Endothelial cell of umbilical vein (primary cell): ENCODE measurements around the gene HIVEP3. TPM values are rescaled to one million over a fixed set of nuclear protein-coding genes. Genes with fewer than 3 reads are reported as not detected.

Experiments used
- BruUV-seq: library from RNA; stranded (reverse); fragments of 400-500 nt; replicated peaks from 2 replicates; lab custom pipeline; 2021; lab: Mats Ljungman, UMichigan
- CTCF ChIA-PET: fragments of 300-600, 350-600 bp; sonication (Branson Sonifier 250); formaldehyde crosslinking; loops from one replicate; lab custom pipeline; 2021; ENCODE audit warnings: antibody characterized with exemption, inconsistent platforms; lab: Charles Lee
- POLR2A ChIA-PET: fragments of 300-600, 350-600 bp; sonication (Branson Sonifier 250); formaldehyde crosslinking; loops from one replicate; lab custom pipeline; 2021; ENCODE audit warnings: antibody characterized with exemption, inconsistent platforms; lab: Charles Lee
- DNase-seq: peaks from one replicate; pipeline ENCODE4 v3.0.0-alpha.2; 2011; ENCODE audit warnings: low read depth, low spot score
- FAIRE-seq: peaks from 2 replicates; lab custom pipeline; 2011; peaks lifted over from hg19 to GRCh38; lab: Jason Lieb, UNC
- H2AFZ ChIP-seq: 2 replicates; pipeline ENCODE4 v1.6.0; 2012; ENCODE audit warnings: low read depth, low read length, control low read depth, inconsistent platforms
- H3K27ac ChIP-seq: 2 replicates; pipeline ENCODE4 v1.5.1; 2011; ENCODE audit warnings: low read depth, mild to moderate bottlenecking, control low read depth, low read length, moderate library complexity; ENCODE audit not compliant: insufficient read depth
- H3K27me3 ChIP-seq, 2 experiments: 2 replicates each; pipeline versions ENCODE4 v1.6.0 to v1.6.1; 2011; ENCODE audit warnings: low read length in 2 of 2, mixed read lengths in 1 of 2; ENCODE audit not compliant: control insufficient read depth in 2 of 2, insufficient read depth in 2 of 2
- H3K36me3 ChIP-seq, 2 experiments: 2 replicates in 1 of 2; 3 replicates in 1 of 2; pipeline ENCODE4 v1.5.1; 2011; ENCODE audit warnings: low read length in 2 of 2, mild to moderate bottlenecking in 1 of 2, moderate library complexity in 1 of 2; ENCODE audit not compliant: control insufficient read depth in 2 of 2, insufficient read depth in 2 of 2; ENCODE audit errors: extremely low read depth in 1 of 2
- H3K4me1 ChIP-seq: 3 replicates; pipeline ENCODE4 v1.5.1; 2011; ENCODE audit warnings: mild to moderate bottlenecking, low read length; ENCODE audit not compliant: control insufficient read depth, insufficient read depth; ENCODE audit errors: extremely low read depth
- H3K4me2 ChIP-seq: 2 replicates; pipeline ENCODE4 v1.6.1; 2011; ENCODE audit warnings: low read length, control low read depth, mixed read lengths; ENCODE audit not compliant: insufficient read depth
- H3K4me3 ChIP-seq, 3 experiments: fragments of 200-600 bp in 1 of 3; sonication (generic), shearing (Covaris generic) in 1 of 3; replicated peaks in 1 of 3; 2 replicates each; pipeline ENCODE4 v1.5.1; 2011 to 2016; ENCODE audit warnings: control low read depth in 3 of 3, low read length in 3 of 3, mild to moderate bottlenecking in 2 of 3, inconsistent platforms in 1 of 3, low read depth in 1 of 3, moderate library complexity in 1 of 3; ENCODE audit not compliant: insufficient read depth in 1 of 3
- H3K79me2 ChIP-seq: 2 replicates; pipeline ENCODE4 v1.6.0; 2012; ENCODE audit warnings: low read length, inconsistent platforms; ENCODE audit not compliant: control insufficient read depth, insufficient read depth
- H3K9ac ChIP-seq: replicated peaks from 2 replicates; pipeline ENCODE3; 2011; ENCODE audit warnings: low read length, control low read depth; ENCODE audit not compliant: insufficient read depth; ENCODE audit errors: extremely low read depth
- H3K9me1 ChIP-seq: replicated peaks from 3 replicates; pipeline ENCODE4 v1.6.0; 2011; ENCODE audit warnings: mild to moderate bottlenecking, low read length; ENCODE audit not compliant: control insufficient read depth, insufficient read depth; ENCODE audit errors: extremely low read depth
- H3K9me3 ChIP-seq: replicated peaks from 2 replicates; pipeline ENCODE4 v1.5.1; 2012; ENCODE audit warnings: low read length, inconsistent platforms; ENCODE audit not compliant: control insufficient read depth, insufficient read depth
- H4K20me1 ChIP-seq: replicated peaks from 2 replicates; pipeline ENCODE3; 2011; ENCODE audit warnings: mild to moderate bottlenecking, low read length; ENCODE audit not compliant: control insufficient read depth, insufficient read depth; ENCODE audit errors: extremely low read depth
- CTCF ChIP-seq, 2 donors: IDR thresholded peaks; 1 replicate in 1 of 2; 2 replicates in 1 of 2; pipeline ENCODE4 v1.5.1; 2011; ENCODE audit warnings: low read length in 2 of 2, mild to moderate bottlenecking in 2 of 2, moderate library complexity in 2 of 2, control low read depth in 1 of 2, inconsistent platforms in 1 of 2, low read depth in 1 of 2; ENCODE audit not compliant: insufficient read depth in 1 of 2; ENCODE audit errors: extremely low read depth in 1 of 2
- EZH2 ChIP-seq: IDR thresholded peaks from 2 replicates; pipeline ENCODE4 v1.6.1; 2012; ENCODE audit warnings: borderline replicate concordance, low read depth, mild to moderate bottlenecking, moderate library complexity, low read length, inconsistent platforms; ENCODE audit not compliant: severe bottlenecking
- FOS ChIP-seq: IDR thresholded peaks from 2 replicates; pipeline ENCODE4 v1.6.1; 2011; ENCODE audit warnings: mild to moderate bottlenecking, low read length, moderate library complexity, borderline replicate concordance; ENCODE audit not compliant: insufficient read depth
- GATA2 ChIP-seq: IDR thresholded peaks from 2 replicates; pipeline ENCODE4 v1.7.0; 2011; ENCODE audit warnings: low read depth, mild to moderate bottlenecking, moderate library complexity, mixed read lengths, low read length; ENCODE audit not compliant: insufficient read length, insufficient read depth
- JUN ChIP-seq: IDR thresholded peaks from 2 replicates; pipeline ENCODE4 v1.6.1; 2011; ENCODE audit warnings: borderline replicate concordance, low read depth; ENCODE audit not compliant: insufficient read length, insufficient read depth
- MAX ChIP-seq: IDR thresholded peaks from 2 replicates; pipeline ENCODE4 v1.6.1; 2011; ENCODE audit not compliant: insufficient read depth, insufficient read length
- MYC ChIP-seq: IDR thresholded peaks from one replicate; pipeline ENCODE4 v1.6.1; 2011; ENCODE audit warnings: mild to moderate bottlenecking, low read depth, low read length
- POLR2A ChIP-seq: IDR thresholded peaks from 2 replicates; pipeline ENCODE4 v1.6.1; 2012; ENCODE audit warnings: low read depth, mild to moderate bottlenecking, control low read depth, low read length
- POLR2AphosphoS5 ChIP-seq: IDR thresholded peaks from 2 replicates; pipeline ENCODE4 v1.6.1; 2012; ENCODE audit warnings: low read depth, mild to moderate bottlenecking, control low read depth, low read length, moderate library complexity; ENCODE audit not compliant: insufficient read depth
- dilution Hi-C: fragments of 300-500 bp; cut with MboI; formaldehyde crosslinking; loops from one replicate; pipeline ENCODE4 v1.15.0; 2019; ENCODE audit warnings: low sequenced_read_pairs; ENCODE audit not compliant: extremely low pct_ligation_motif_present
- intact Hi-C: fragments of 100-400 bp; cut with micrococcal nuclease; formaldehyde crosslinking; loops from one replicate; pipeline ENCODE4 v1.10.0; 2022
- polyA plus RNA-seq, 4 experiments: library from polyadenylated mRNA; depleted of rRNA in 3 of 4; stranded (reverse) in 3 of 4; unstranded in 1 of 4; fragments of >200 nt; gene quantifications; 2 replicates each; pipeline versions ENCODE4 v1.2.1 to v1.2.3, GENCODE V29; 2011 to 2012; ENCODE audit warnings: missing spikeins in 1 of 4
- total RNA-seq: library from RNA; stranded (reverse); gene quantifications from 2 replicates; pipeline ENCODE4 v1.2.3, GENCODE V29; 2021

The HIVEP3 gene
- total and polyA plus RNA-seq, 2 donors (not counting 3 experiments of a cell fraction or from before 2014, with no cell fraction given) = 3.4 to 4.0 TPM

- BruUV-seq = no TSS peak
- intact Hi-C loops (loop anchor here (1.0 kb wide), 3 partner anchors 9 to 317 kb away; no protein-coding TSS in a partner anchor), dilution Hi-C loops (no loop called here)
- no peaks in the 10 kb centered on the region for H3K9me3 ChIP-seq
- no peak overlapping the region for H3K4me3 ChIP-seq
- H3K4me1 ChIP-seq = peaks cover 17% of the 10 kb centered on the region
- DNase-seq (peak; percentile 38), FAIRE-seq (peak; percentile 8)
- H4K20me1 ChIP-seq = no peaks in the 10 kb centered on the region
- no peak for TF ChIP-seq JUN
- TF ChIP-seq EZH2 = no peak
- no peak for TF ChIP-seq POLR2AphosphoS5
- no peak for TF ChIP-seq MAX
- no peak for TF ChIP-seq CTCF (IDR thresholded peaks at IDR 0.05; ENCODE audit: extremely low read depth in 1 of 2, insufficient read depth in 1 of 2, low read depth in 1 of 2, low read length in 2 of 2)
- no peak for TF ChIP-seq GATA2
- no peak for TF ChIP-seq MYC
- no peak for TF ChIP-seq FOS
- TF ChIP-seq POLR2A = no peak
- H2AFZ ChIP-seq = peak overlapping the region; percentile 85
- peak overlapping the region; percentile 71 for H3K4me2 ChIP-seq
- peak overlapping the region; percentile 6 for H3K27ac ChIP-seq
- no peaks in the 10 kb centered on the region for H3K79me2 ChIP-seq
- ChIA-PET CTCF (interaction anchor here (0.9 to 3.4 kb wide), 4 partner anchors 27 to 317 kb away, joined by 3 to 22 read pairs (median 8); no protein-coding TSS in a partner anchor), POLR2A (interaction anchor here (0.7 kb wide), 1 partner anchor 31 kb away, joined by 3 read pairs; no protein-coding TSS in a partner anchor)
- peak overlapping the region; percentile 58 for H3K9ac ChIP-seq
- H3K27me3 ChIP-seq = no peaks in the 10 kb centered on the region
- H3K36me3 ChIP-seq = no peaks in the 10 kb centered on the region
- no peaks in the 10 kb centered on the region for H3K9me1 ChIP-seq
These were observed 27.9 kb downstream of the HIVEP3 start for GRCh38 chr1:41890825-41891198.
